HG02763 (cell line): ENCODE measurements around the gene TOP2B.

Experiments used
- ATAC-seq: cut with Tn5 transposase; IDR thresholded peaks from one replicate; pipeline ENCODE4 v1.9.1; 2021; ENCODE audit warnings: mild to moderate bottlenecking, moderate library complexity; ENCODE audit not compliant: unreplicated experiment

Gene TOP2B

GRCh38 chr3:25619382-25619781 is 45.3 kb downstream of the TOP2B start:
- ATAC-seq = no peak

- ATAC-seq = no peak
Measured at GRCh38 chr3:25618028-25618427, 46.7 kb downstream of the TOP2B start.

- no peak for ATAC-seq
Measured at GRCh38 chr3:25611193-25611592, 53.5 kb downstream of the TOP2B start.

GRCh38 chr3:25610779-25611178 is 53.9 kb downstream of the TOP2B start:
- no peak for ATAC-seq

- no peak for ATAC-seq
Measured at GRCh38 chr3:25610167-25610566, 54.5 kb downstream of the TOP2B start.

GRCh38 chr3:25604107-25604805 is 60.5 kb downstream of the TOP2B start:
- ATAC-seq = no peak

GRCh38 chr3:25603703-25604102 is 61.0 kb downstream of the TOP2B start:
- ATAC-seq = no peak

GRCh38 chr3:25597535-25598101 is 67.1 kb downstream of the TOP2B start:
- no peak for ATAC-seq

- no peak for ATAC-seq
Measured at GRCh38 chr3:25594007-25594502, 70.7 kb downstream of the TOP2B start.

- ATAC-seq = no peak
Measured at GRCh38 chr3:25593001-25593400, 71.7 kb downstream of the TOP2B start.

GRCh38 chr3:25592510-25592968 is 72.2 kb downstream of the TOP2B start:
- ATAC-seq = no peak

- no peak for ATAC-seq
Measured at GRCh38 chr3:25589783-25590258, 74.9 kb downstream of the TOP2B start.

GRCh38 chr3:25589104-25589782 is 75.5 kb downstream of the TOP2B start:
- ATAC-seq = no peak

GRCh38 chr3:25588441-25589103 is 76.1 kb downstream of the TOP2B start:
- no peak for ATAC-seq

GRCh38 chr3:25587975-25588374 is 76.7 kb downstream of the TOP2B start:
- no peak for ATAC-seq

- ATAC-seq = no peak
Measured at GRCh38 chr3:25587526-25587925, 77.2 kb downstream of the TOP2B start.

- ATAC-seq = no peak
Measured at GRCh38 chr3:25587094-25587493, 77.6 kb downstream of the TOP2B start.

GRCh38 chr3:25586553-25586952 is 78.2 kb downstream of the TOP2B start:
- ATAC-seq = no peak

- ATAC-seq = no peak
Measured at GRCh38 chr3:25586167-25586505, 78.6 kb downstream of the TOP2B start.

GRCh38 chr3:25585361-25586166 is 79.1 kb downstream of the TOP2B start:
- ATAC-seq = no peak
